Measurements from ENCODE around the gene GAS7. TPM values are rescaled to one million over a fixed set of nuclear protein-coding genes. Genes with fewer than 3 reads are reported as not detected.
"Not testable (repeated sequence)": the region's sequence is repeated elsewhere in the genome, so short reads cannot be mapped to it uniquely, and the experiment has no call there.

Gene GAS7
- total RNA-seq, 1 experiment from 2014 or later = 0.76 TPM

- no peak for DNase-seq (ENCODE audit: low read depth)
These were observed 173.2 kb downstream of the GAS7 start for GRCh38 chr17:10025224-10025623.

GRCh38 chr17:10022416-10022815, 176.0 kb downstream of the GAS7 start:
- DNase-seq (ENCODE audit: low read depth) = peak; percentile 44

- DNase-seq (ENCODE audit: low read depth) = no peak
These were observed 177.0 kb downstream of the GAS7 start for GRCh38 chr17:10021272-10021984.

- DNase-seq (ENCODE audit: low read depth) = no peak
These were observed 178.4 kb downstream of the GAS7 start for GRCh38 chr17:10019941-10020451.

GRCh38 chr17:10018461-10018891, 179.9 kb downstream of the GAS7 start:
- DNase-seq (ENCODE audit: low read depth) = no peak

GRCh38 chr17:10016958-10017570, 181.3 kb downstream of the GAS7 start:
- DNase-seq (ENCODE audit: low read depth) = not testable (repeated sequence)

- no peak for DNase-seq (ENCODE audit: low read depth)
These were observed 184.9 kb downstream of the GAS7 start for GRCh38 chr17:10013365-10014112.

- no peak for DNase-seq (ENCODE audit: low read depth)
These were observed 187.7 kb downstream of the GAS7 start for GRCh38 chr17:10010752-10011151.

GRCh38 chr17:10003705-10004104, 194.7 kb downstream of the GAS7 start:
- no peak for DNase-seq (ENCODE audit: low read depth)

- not testable (repeated sequence) for DNase-seq (ENCODE audit: low read depth)
These were observed 195.6 kb downstream of the GAS7 start for GRCh38 chr17:10002567-10003360.

GRCh38 chr17:10001306-10001873, 197.0 kb downstream of the GAS7 start:
- no peak for DNase-seq (ENCODE audit: low read depth)

- no peak for DNase-seq (ENCODE audit: low read depth)
These were observed 198.3 kb downstream of the GAS7 start for GRCh38 chr17:9999919-10000695.

- DNase-seq (ENCODE audit: low read depth) = no peak
These were observed 200.3 kb downstream of the GAS7 start for GRCh38 chr17:9998060-9998459.

GRCh38 chr17:9994761-9995160, 203.6 kb downstream of the GAS7 start:
- DNase-seq (ENCODE audit: low read depth) = no peak

GRCh38 chr17:9991796-9992195, 206.6 kb downstream of the GAS7 start:
- DNase-seq (ENCODE audit: low read depth) = no peak

- DNase-seq (ENCODE audit: low read depth) = no peak
These were observed 207.1 kb downstream of the GAS7 start for GRCh38 chr17:9991351-9991750.

- no peak for DNase-seq (ENCODE audit: low read depth)
These were observed 210.4 kb downstream of the GAS7 start for GRCh38 chr17:9987779-9988585.

- no peak for DNase-seq (ENCODE audit: low read depth)
These were observed 211.5 kb downstream of the GAS7 start for GRCh38 chr17:9986754-9987382.

- no peak for DNase-seq (ENCODE audit: low read depth)
These were observed 212.8 kb downstream of the GAS7 start for GRCh38 chr17:9985646-9986045.
